BLaER1 treated with 17β-estradiol and CSF1 and Interleukin-3, amounts not matched to agents 10 nM and 100 nM (cell line): ENCODE results near the gene UGT1A5.
A peak's percentile ranks its signal among the peaks of the same experiment; 100 is the strongest.

Experiments
- H3K27ac ChIP-seq, 11 experiments: shearing (Covaris generic); formaldehyde crosslinking; 2 replicates each; pipeline ENCODE4 v1.8.1; 2022
- H3K27me3 ChIP-seq, 11 experiments: shearing (Covaris generic); formaldehyde crosslinking; 2 replicates each; pipeline ENCODE4 v1.8.1; 2022
- H3K36me3 ChIP-seq, 11 experiments: shearing (Covaris generic); formaldehyde crosslinking; 2 replicates each; pipeline ENCODE4 v1.8.1; 2022
- H3K4me1 ChIP-seq, 10 experiments: shearing (Covaris generic); formaldehyde crosslinking; 2 replicates each; pipeline ENCODE4 v1.8.1; 2022
- H3K4me2 ChIP-seq, 11 experiments: shearing (Covaris generic); formaldehyde crosslinking; 2 replicates each; pipeline ENCODE4 v1.8.1; 2022
- H3K4me3 ChIP-seq, 10 experiments: shearing (Covaris generic); formaldehyde crosslinking; 2 replicates each; pipeline ENCODE4 v1.8.1; 2022
- H3K9ac ChIP-seq, 11 experiments: shearing (Covaris generic); formaldehyde crosslinking; 2 replicates each; pipeline ENCODE4 v1.8.1; 2022
- H3K9me3 ChIP-seq, 11 experiments: shearing (Covaris generic); formaldehyde crosslinking; replicated peaks in 1 of 11; 2 replicates each; pipeline ENCODE4 v1.8.1; 2022
- H4K20me1 ChIP-seq, 11 experiments: shearing (Covaris generic); formaldehyde crosslinking; 2 replicates each; pipeline ENCODE4 v1.8.1; 2022
- Cebpa-rat ChIP-seq, 11 experiments: shearing (Covaris generic); IDR thresholded peaks; 2 replicates each; pipeline ENCODE4 v1.8.1; 2022

The UGT1A5 gene

GRCh38 chr2:233679196-233679595 is 33.5 kb upstream of the UGT1A5 start:
- no peak overlapping the region for H3K4me2 ChIP-seq
- no peaks in the 10 kb centered on the region for H3K9me3 ChIP-seq
- H3K27me3 ChIP-seq: no peaks in the 10 kb centered on the region
- H3K4me3 ChIP-seq: no peak overlapping the region
- H3K4me1 ChIP-seq: peaks cover 6 to 14% (median 9%) of the 10 kb centered on the region in 10 experiments; a peak in 18 of 20 replicates
- no peaks in the 10 kb centered on the region for H3K36me3 ChIP-seq
- H3K9ac ChIP-seq: no peak overlapping the region
- TF ChIP-seq Cebpa-rat (IDR thresholded peaks at IDR 0.05): no peak
- H3K27ac ChIP-seq: no peak overlapping the region
- H4K20me1 ChIP-seq: no peaks in the 10 kb centered on the region

- H3K27me3 ChIP-seq: no peaks in the 10 kb centered on the region
- no peak overlapping the region for H3K27ac ChIP-seq
- H3K4me3 ChIP-seq: no peak overlapping the region
- H3K9me3 ChIP-seq: no peaks in the 10 kb centered on the region
- no peaks in the 10 kb centered on the region for H4K20me1 ChIP-seq
- no peak overlapping the region for H3K9ac ChIP-seq
- TF ChIP-seq Cebpa-rat (IDR thresholded peaks at IDR 0.05): no peak
- H3K4me2 ChIP-seq: no peak overlapping the region
- H3K36me3 ChIP-seq: no peaks in the 10 kb centered on the region
- H3K4me1 ChIP-seq: peaks cover 6 to 14% (median 9%) of the 10 kb centered on the region in 10 experiments; a peak in 18 of 20 replicates
Observed at GRCh38 chr2:233680361-233681045, 32.2 kb upstream of the UGT1A5 start.

DNA sequence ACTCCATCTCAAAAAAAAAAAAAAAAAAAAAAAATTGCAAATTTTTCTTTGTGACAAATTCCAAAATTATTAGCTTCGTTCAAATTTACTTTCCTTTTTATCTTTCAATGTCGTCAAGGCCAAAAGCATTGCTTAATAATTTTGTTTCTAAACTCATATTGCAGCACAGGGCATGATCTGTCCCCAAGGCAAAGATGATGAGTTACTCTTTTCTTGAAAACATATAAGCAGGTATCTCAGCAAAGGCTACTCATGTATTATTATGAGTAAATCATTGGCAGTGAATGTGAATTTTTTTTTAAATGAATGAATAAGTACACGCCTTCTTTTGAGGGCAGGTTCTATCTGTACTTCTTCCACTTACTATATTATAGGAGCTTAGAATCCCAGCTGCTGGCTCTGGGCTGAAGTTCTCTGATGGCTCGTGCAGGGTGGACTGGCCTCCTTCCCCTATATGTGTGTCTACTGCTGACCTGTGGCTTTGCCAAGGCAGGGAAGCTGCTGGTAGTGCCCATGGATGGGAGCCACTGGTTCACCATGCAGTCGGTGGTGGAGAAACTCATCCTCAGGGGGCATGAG is 31.1 kb upstream of the UGT1A5 start, which contains the start of gene UGT1A7:
UGT1A7 (plus strand) TSS at position 381 of the 579 bp plus-strand sequence; CDS start at position 418, 37 bp downstream.
- no peak within 1 kb of the TSS for H3K9ac ChIP-seq
- peaks cover 6 to 14% (median 9%) of the 10 kb centered on the region in 10 experiments; a peak in 18 of 20 replicates for H3K4me1 ChIP-seq
- H3K27ac ChIP-seq: no peak within 1 kb of the TSS
- H3K4me3 ChIP-seq: no peak within 1 kb of the TSS
- H4K20me1 ChIP-seq: no peaks in the 10 kb centered on the region
- H3K36me3 ChIP-seq: no peaks in the 10 kb centered on the region
- H3K9me3 ChIP-seq: no peaks in the 10 kb centered on the region
- peak within 1 kb of the TSS in 10 of 11 experiments; percentile 9 to 48 (median 42); a peak in 14 of 22 replicates for H3K4me2 ChIP-seq
- no peaks in the 10 kb centered on the region for H3K27me3 ChIP-seq
- no peak for TF ChIP-seq Cebpa-rat (IDR thresholded peaks at IDR 0.05)

- H3K27me3 ChIP-seq: no peaks in the 10 kb centered on the region
- no peaks in the 10 kb centered on the region for H3K36me3 ChIP-seq
- H3K4me1 ChIP-seq: peaks cover 6 to 14% (median 9%) of the 10 kb centered on the region in 10 experiments; a peak in 18 of 20 replicates
- no peaks in the 10 kb centered on the region for H4K20me1 ChIP-seq
- no peak overlapping the region for H3K9ac ChIP-seq
- no peak overlapping the region for H3K4me2 ChIP-seq
- no peak for TF ChIP-seq Cebpa-rat (IDR thresholded peaks at IDR 0.05)
- H3K9me3 ChIP-seq: no peaks in the 10 kb centered on the region
- no peak overlapping the region for H3K4me3 ChIP-seq
- no peak overlapping the region for H3K27ac ChIP-seq
Observed at GRCh38 chr2:233684640-233685039, 28.1 kb upstream of the UGT1A5 start.

DNA sequence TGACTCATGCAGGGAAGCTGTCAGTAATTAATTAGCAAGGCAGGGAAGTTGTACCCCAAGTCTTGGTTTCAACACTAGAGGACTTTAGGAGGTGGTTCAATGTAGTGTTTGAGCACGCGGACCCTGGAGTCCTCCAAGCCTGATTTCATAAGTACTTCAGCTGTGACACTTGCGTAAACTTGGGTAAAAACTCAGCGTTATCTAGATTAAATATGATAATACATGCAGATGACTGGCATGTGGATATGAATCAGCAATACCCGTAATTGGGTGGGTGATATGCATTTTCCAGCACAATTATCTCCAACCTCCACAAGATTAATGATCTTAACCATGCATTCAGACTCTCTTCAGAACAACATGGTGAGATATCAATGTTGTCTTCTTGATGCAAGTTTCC is 25.8 kb upstream of the UGT1A5 start:
- H3K4me3 ChIP-seq: no peak overlapping the region
- no peak for TF ChIP-seq Cebpa-rat (IDR thresholded peaks at IDR 0.05)
- H3K27me3 ChIP-seq: no peaks in the 10 kb centered on the region
- no peak overlapping the region for H3K4me2 ChIP-seq
- H3K27ac ChIP-seq: no peak overlapping the region
- no peaks in the 10 kb centered on the region for H4K20me1 ChIP-seq
- H3K9me3 ChIP-seq: no peaks in the 10 kb centered on the region
- H3K4me1 ChIP-seq: peaks cover 6 to 18% (median 9%) of the 10 kb centered on the region in 10 experiments; a peak in 18 of 20 replicates
- H3K36me3 ChIP-seq: no peaks in the 10 kb centered on the region
- no peak overlapping the region for H3K9ac ChIP-seq

DNA sequence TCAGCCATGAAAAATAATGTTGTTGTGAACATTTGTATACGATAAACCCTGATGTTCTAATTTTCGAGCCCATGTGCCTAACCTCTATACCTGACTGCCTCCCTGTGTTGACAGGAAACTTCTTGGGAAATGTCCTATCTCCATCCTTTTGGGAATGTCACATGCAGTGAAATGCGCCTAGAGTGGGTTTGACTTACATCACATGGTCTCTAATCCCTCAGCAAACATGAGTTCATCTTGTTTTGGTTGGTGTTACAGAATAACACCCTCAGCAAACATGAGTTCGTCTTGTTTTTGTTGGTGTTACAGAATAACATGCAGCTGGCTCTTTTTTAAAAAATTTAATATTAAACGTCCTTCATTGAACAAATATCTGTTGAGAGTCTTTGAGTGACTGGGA is 24.4 kb upstream of the UGT1A5 start:
- Histone ChIP-seq H3K4me3 (no peak overlapping the region), H3K36me3 (no peaks in the 10 kb centered on the region), H4K20me1 (no peaks in the 10 kb centered on the region), H3K9me3 (no peaks in the 10 kb centered on the region), H3K4me2 (no peak overlapping the region), H3K9ac (no peak overlapping the region), H3K4me1 (peaks cover 0 to 5% (median 0%) of the 10 kb centered on the region in 10 experiments; a peak in 5 of 20 replicates), H3K27ac (no peak overlapping the region), H3K27me3 (no peaks in the 10 kb centered on the region)
- TF ChIP-seq Cebpa-rat (IDR thresholded peaks at IDR 0.05): no peak

DNA sequence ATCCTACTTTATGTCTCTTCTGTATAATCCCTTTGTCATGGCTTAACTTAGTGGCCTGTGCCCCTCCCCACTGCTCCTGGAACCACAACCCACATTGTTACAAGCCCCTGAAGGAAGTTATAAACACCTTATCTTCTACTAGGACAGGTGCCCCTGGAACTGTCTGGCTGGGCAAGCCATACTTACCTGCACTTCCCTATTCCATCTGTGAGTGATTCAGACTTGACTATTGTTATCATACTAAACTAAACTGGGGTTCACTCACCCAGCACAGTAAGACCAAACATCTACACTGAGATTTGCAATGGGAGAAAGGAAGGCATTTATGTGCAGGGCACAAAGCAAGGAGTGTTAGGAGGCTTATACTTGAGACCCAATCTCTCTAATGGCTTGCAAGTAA is 23.7 kb upstream of the UGT1A5 start:
- Histone ChIP-seq H3K9ac (no peak overlapping the region), H3K27me3 (no peaks in the 10 kb centered on the region), H3K36me3 (no peaks in the 10 kb centered on the region), H3K27ac (no peak overlapping the region), H3K9me3 (no peaks in the 10 kb centered on the region), H3K4me3 (no peak overlapping the region), H3K4me2 (no peak overlapping the region), H4K20me1 (no peaks in the 10 kb centered on the region), H3K4me1 (peaks cover 0 to 5% (median 0%) of the 10 kb centered on the region in 10 experiments; a peak in 2 of 20 replicates)
- no peak for TF ChIP-seq Cebpa-rat (IDR thresholded peaks at IDR 0.05)

GRCh38 chr2:233689501-233689900 is 23.2 kb upstream of the UGT1A5 start:
- TF ChIP-seq Cebpa-rat (IDR thresholded peaks at IDR 0.05): no peak
- no peak overlapping the region for H3K9ac ChIP-seq
- H3K27ac ChIP-seq: no peak overlapping the region
- no peak overlapping the region for H3K4me3 ChIP-seq
- H3K27me3 ChIP-seq: no peaks in the 10 kb centered on the region
- H3K4me1 ChIP-seq: peaks cover 0 to 5% (median 0%) of the 10 kb centered on the region in 10 experiments; a peak in 2 of 20 replicates
- no peaks in the 10 kb centered on the region for H4K20me1 ChIP-seq
- H3K9me3 ChIP-seq: no peaks in the 10 kb centered on the region
- no peak overlapping the region for H3K4me2 ChIP-seq
- H3K36me3 ChIP-seq: no peaks in the 10 kb centered on the region

DNA sequence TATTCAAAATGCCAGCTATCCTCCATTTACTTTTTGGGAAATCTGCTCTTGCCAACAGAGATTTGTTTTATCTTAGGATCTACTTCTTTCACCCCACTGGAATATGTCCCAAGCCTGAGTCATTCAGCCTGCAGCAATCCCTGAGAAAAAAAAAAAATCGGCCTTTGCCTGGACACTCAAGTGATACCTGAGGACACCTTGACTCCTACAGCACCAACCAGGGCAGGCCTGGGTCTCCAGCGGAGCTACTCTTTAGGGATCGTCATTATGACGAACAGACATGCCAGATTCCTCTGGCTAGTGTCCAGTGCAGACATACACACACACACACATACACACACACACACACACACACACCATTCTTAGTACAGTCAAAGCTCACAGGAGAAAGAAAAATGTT is 22.3 kb upstream of the UGT1A5 start:
- Histone ChIP-seq H3K4me3 (no peak overlapping the region), H3K27ac (no peak overlapping the region), H3K27me3 (no peaks in the 10 kb centered on the region), H3K4me1 (peaks cover 0 to 5% (median 0%) of the 10 kb centered on the region in 10 experiments; a peak in 2 of 20 replicates), H3K4me2 (no peak overlapping the region), H3K9ac (no peak overlapping the region), H4K20me1 (no peaks in the 10 kb centered on the region), H3K36me3 (no peaks in the 10 kb centered on the region), H3K9me3 (no peaks in the 10 kb centered on the region)
- no peak for TF ChIP-seq Cebpa-rat (IDR thresholded peaks at IDR 0.05)
